BJ (cell line): ENCODE measurements around the gene WDR77. TPM values are rescaled to one million over a fixed set of nuclear protein-coding genes. Genes with fewer than 3 reads are reported as not detected.

Source experiments
- CTCF ChIA-PET: fragments of 350-600 bp; formaldehyde crosslinking; extraction: SDS; loops from one replicate; lab custom pipeline; 2021; ENCODE audit warnings: antibody characterized with exemption, inconsistent platforms; lab: Yijun Ruan, JAX
- POLR2A ChIA-PET: fragments of 300-600 bp; sonication (Branson Sonifier 250); formaldehyde crosslinking; extraction: SDS; loops from one replicate; lab custom pipeline; 2021; ENCODE audit warnings: antibody characterized with exemption; lab: Charles Lee
- DNase-seq: peaks from one replicate; pipeline ENCODE4 v3.0.0-alpha.2; 2011; ENCODE audit warnings: low read depth
- H3K27me3 ChIP-seq: 2 replicates; pipeline ENCODE4 v1.6.0; 2011; ENCODE audit warnings: low read length; ENCODE audit not compliant: control insufficient read depth, insufficient read depth
- H3K36me3 ChIP-seq: 2 replicates; pipeline ENCODE4 v1.5.1; 2011; ENCODE audit warnings: low read length; ENCODE audit not compliant: control insufficient read depth, insufficient read depth
- H3K4me3 ChIP-seq: 2 replicates; pipeline ENCODE4 v1.5.1; 2011; ENCODE audit warnings: low read depth, mild to moderate bottlenecking, control low read depth, low read length
- CTCF ChIP-seq: IDR thresholded peaks from 2 replicates; pipeline ENCODE4 v1.5.1; 2011; ENCODE audit warnings: low read depth, mild to moderate bottlenecking, control low read depth, inconsistent platforms, low read length, moderate library complexity; ENCODE audit not compliant: insufficient read depth
- polyA minus RNA-seq: library from RNA; depleted of rRNA, polyadenylated mRNA; stranded (reverse); fragments of >200 nt; gene quantifications from 2 replicates; pipeline ENCODE4 v1.2.3, GENCODE V29; 2011; rRNA and poly(A)+ RNA removed
- polyA plus RNA-seq: library from polyadenylated mRNA; depleted of rRNA; stranded (reverse); fragments of >200 nt; gene quantifications from 2 replicates; pipeline ENCODE4 v1.2.3, GENCODE V29; 2011; rRNA removed

WDR77 gene
- polyA plus RNA-seq, result 62.8 and 104 TPM in 2 replicates
- 44.0 and 59.7 TPM in 2 replicates for polyA minus RNA-seq

- no peak for TF ChIP-seq CTCF
- Histone ChIP-seq H3K4me3 (peak within 1 kb of the TSS; percentile 75), H3K36me3 (no peaks in the 10 kb centered on the region), H3K27me3 (no peaks in the 10 kb centered on the region)
- POLR2A ChIA-PET, result interaction anchor here (0.6 kb wide), 1 partner anchor 49 kb away, joined by 8 read pairs; no protein-coding TSS in a partner anchor
- DNase-seq, result peak; percentile 98
- CTCF ChIA-PET, result interaction anchor here (1.3 to 1.8 kb wide), 2 partner anchors 9 to 49 kb away, joined by 3 to 8 read pairs; no protein-coding TSS in a partner anchor
These were observed at the start of gene WDR77, which contains the start of gene ATP5PB for GRCh38 chr1:111448918-111449702. TSS of gene WDR77 (minus strand) at chr1:111449256. CDS start at chr1:111449169, 87 bp downstream. TSS of gene ATP5PB (plus strand) at chr1:111449464. CDS start at chr1:111449542, 78 bp downstream.

GRCh38 chr1:111497592-111497991, 48.5 kb upstream of the WDR77 start:
- H3K27me3 ChIP-seq, result no peaks in the 10 kb centered on the region; the same call in 1 of the 2 replicates
- DNase-seq, result no peak
- no peak overlapping the region for H3K4me3 ChIP-seq
- POLR2A ChIA-PET, result no interaction called here
- CTCF ChIA-PET, result interaction anchor here (1.2 to 4.7 kb wide), 6 partner anchors 9 to 272 kb away, joined by 3 to 36 read pairs (median 4); no protein-coding TSS in a partner anchor
- TF ChIP-seq CTCF, result no peak
- no peaks in the 10 kb centered on the region for H3K36me3 ChIP-seq

- H3K27me3 ChIP-seq, result peaks cover 2% of the 10 kb centered on the region; the same call in 1 of the 2 replicates
- TF ChIP-seq CTCF, result no peak
- ChIA-PET CTCF (interaction anchor here (1.6 to 4.7 kb wide), 3 partner anchors 9 to 259 kb away, joined by 4 to 36 read pairs (median 7); partner anchors contain the start of gene DDX20), POLR2A (interaction anchor here (0.6 kb wide), 1 partner anchor 159 kb away, joined by 3 read pairs; no protein-coding TSS in a partner anchor)
- DNase-seq, result no peak
- H3K36me3 ChIP-seq, result no peaks in the 10 kb centered on the region
- no peak overlapping the region for H3K4me3 ChIP-seq
These were observed 47.3 kb upstream of the WDR77 start for GRCh38 chr1:111496398-111496797.

GRCh38 chr1:111491070-111491469, 42.0 kb upstream of the WDR77 start:
- POLR2A ChIA-PET, result no interaction called here
- H3K36me3 ChIP-seq, result no peaks in the 10 kb centered on the region
- peaks cover 6% of the 10 kb centered on the region; the same call in 1 of the 2 replicates for H3K27me3 ChIP-seq
- TF ChIP-seq CTCF, result no peak
- no peak overlapping the region for H3K4me3 ChIP-seq
- DNase-seq, result no peak
- CTCF ChIA-PET, result interaction anchor here (1.0 kb wide), 1 partner anchor 98 kb away, joined by 3 read pairs; no protein-coding TSS in a partner anchor

- H3K27me3 ChIP-seq, result peaks cover 6% of the 10 kb centered on the region; the same call in 1 of the 2 replicates
- CTCF ChIA-PET, result interaction anchor here (1.0 to 1.6 kb wide), 3 partner anchors 11 to 98 kb away, joined by 3 to 9 read pairs (median 3); no protein-coding TSS in a partner anchor
- POLR2A ChIA-PET, result no interaction called here
- H3K4me3 ChIP-seq, result no peak overlapping the region
- no peak for TF ChIP-seq CTCF
- DNase-seq, result no peak
- no peaks in the 10 kb centered on the region for H3K36me3 ChIP-seq
These were observed 41.2 kb upstream of the WDR77 start for GRCh38 chr1:111490220-111490619.
